HepG2 (cell line): ENCODE results near the gene CPEB3. TPM values are rescaled to one million over a fixed set of nuclear protein-coding genes. Genes with fewer than 3 reads are reported as not detected.

Source experiments
- ATAC-seq: fragments of 200-7000 bp; cut with Tn5 transposase; 3 replicates; pipeline ENCODE4 v1.9.1; 2020; ENCODE audit warnings: mild to moderate bottlenecking, moderate library complexity
- BruUV-seq: library from RNA; stranded (reverse); fragments of 400-500 nt; replicated peaks from 2 replicates; lab custom pipeline; 2021; lab: Mats Ljungman, UMichigan
- CTCF ChIA-PET: fragments of 300-600 bp; formaldehyde crosslinking; extraction: SDS; loops from one replicate; lab custom pipeline; 2021; ENCODE audit warnings: low total read pairs, inconsistent platforms, low intra/inter-chr PET ratio; lab: Yijun Ruan, JAX
- POLR2A ChIA-PET: fragments of 350-600 bp; sonication (Branson Sonifier 250); formaldehyde crosslinking; loops from one replicate; lab custom pipeline; 2020; ENCODE audit warnings: antibody characterized with exemption, inconsistent platforms; lab: Yijun Ruan, JAX
- DNase-seq: peaks from one replicate; pipeline ENCODE4 v3.0.0-alpha.2; 2015; ENCODE audit warnings: low spot score
- FAIRE-seq: peaks from 3 replicates; lab custom pipeline; 2011; peaks lifted over from hg19 to GRCh38; lab: Jason Lieb, UNC
- H2AFZ ChIP-seq: one replicate; pipeline ENCODE4 v1.6.1; 2011; ENCODE audit warnings: low read length, inconsistent platforms
- H3K27ac ChIP-seq: fragments of 300-600 bp; 3 replicates; pipeline ENCODE4 v1.8.0; 2011; ENCODE audit warnings: mixed run types, mild to moderate bottlenecking, mixed read lengths, low read length, inconsistent platforms; ENCODE audit not compliant: insufficient read depth; ENCODE audit errors: extremely low read length
- H3K27me3 ChIP-seq, 2 experiments: fragments of 200-600 bp in 1 of 2; 2 replicates in 1 of 2; 3 replicates in 1 of 2; pipeline versions ENCODE4 v1.6.0 to v1.8.0; 2011; ENCODE audit warnings: low read length in 2 of 2, mild to moderate bottlenecking in 2 of 2, moderate library complexity in 2 of 2, inconsistent platforms in 1 of 2; ENCODE audit not compliant: insufficient read depth in 2 of 2, control insufficient read depth in 1 of 2
- H3K36me3 ChIP-seq, 2 experiments: fragments of 200-600 bp in 1 of 2; replicated peaks in 1 of 2; 2 replicates in 1 of 2; 3 replicates in 1 of 2; pipeline versions ENCODE4 v1.5.1 to v1.8.0; 2011; ENCODE audit warnings: low read length in 2 of 2, inconsistent platforms in 1 of 2; ENCODE audit not compliant: insufficient read depth in 2 of 2, control insufficient read depth in 1 of 2
- H3K4me1 ChIP-seq: 2 replicates; pipeline ENCODE4 v1.5.1; 2012; ENCODE audit warnings: low read length, inconsistent platforms; ENCODE audit not compliant: insufficient read depth
- H3K4me2 ChIP-seq: 2 replicates; pipeline ENCODE4 v1.6.0; 2011; ENCODE audit warnings: low read depth, low read length, inconsistent platforms
- H3K4me3 ChIP-seq, 3 experiments: fragments of 200-600 bp in 1 of 3; sonication (generic), shearing (Covaris generic) in 1 of 3; replicated peaks in 1 of 3; 2 replicates each; pipeline ENCODE4 v1.5.1; 2011 to 2016; ENCODE audit warnings: low read length in 3 of 3, inconsistent platforms in 2 of 3, low read depth in 2 of 3, mild to moderate bottlenecking in 2 of 3, control low read depth in 1 of 3, mixed read lengths in 1 of 3; ENCODE audit not compliant: insufficient read depth in 1 of 3
- H3K79me2 ChIP-seq: one replicate; pipeline ENCODE4 v1.6.1; 2011; ENCODE audit warnings: low read length, inconsistent platforms; ENCODE audit not compliant: insufficient read depth
- H3K9ac ChIP-seq: 2 replicates; pipeline ENCODE4 v1.6.0; 2011; ENCODE audit warnings: mild to moderate bottlenecking, low read depth, low read length, inconsistent platforms; ENCODE audit not compliant: insufficient read depth
- H3K9me3 ChIP-seq: 2 replicates; pipeline ENCODE4 v1.5.1; 2012; ENCODE audit warnings: mild to moderate bottlenecking, low read length
- H4K20me1 ChIP-seq: 2 replicates; pipeline ENCODE4 v1.6.0; 2011; ENCODE audit warnings: inconsistent platforms, mild to moderate bottlenecking, low read length, moderate library complexity; ENCODE audit not compliant: insufficient read depth
- BATF2 ChIP-seq: sonication (generic); formaldehyde crosslinking; IDR thresholded peaks from 2 replicates; pipeline ENCODE4 v1.8.0; 2022; ENCODE audit warnings: mild to moderate bottlenecking, missing genetic modification reagents, moderate library complexity
- RNF219 ChIP-seq: sonication (generic); formaldehyde crosslinking; IDR thresholded peaks from 2 replicates; pipeline ENCODE4 v1.5.0; 2020; ENCODE audit warnings: mild to moderate bottlenecking, missing genetic modification reagents
- ZBTB25 ChIP-seq: IDR thresholded peaks from 2 replicates; pipeline ENCODE4 v1.6.1; 2018; ENCODE audit warnings: missing genetic modification reagents
- WGBS: methylation state at CpG from one replicate; pipeline ENCODE4 v1.1.6; 2017; ENCODE audit warnings: low lambda C conversion rate; 5-methylcytosine and 5-hydroxymethylcytosine counted together
- in situ Hi-C: cut with HindIII; loops from 2 replicates; pipeline ENCODE4 v1.10.0; 2017; ENCODE audit warnings: low pct_unique_long_range_greater_than_20kb; ENCODE audit not compliant: extremely low pct_ligation_motif_present
- intact Hi-C: fragments of 100-400 bp; cut with micrococcal nuclease; formaldehyde crosslinking; loops from one replicate; pipeline ENCODE4 v1.10.0; 2022; ENCODE audit not compliant: unreplicated experiment
- polyA plus RNA-seq, 8 experiments: library from polyadenylated mRNA; depleted of rRNA in 3 of 8; stranded (reverse) in 7 of 8; unstranded in 1 of 8; fragments of >200 nt; fragmentation: Illumina TruSeq in 4 of 8; extraction: Trizol in 4 of 8; gene quantifications; 2 replicates each; pipeline versions ENCODE4 v1.2.1 to v1.2.3, GENCODE V29; 2011 to 2016; ENCODE audit warnings: low read depth in 4 of 8, missing spikeins in 1 of 8, mixed read lengths in 1 of 8; ENCODE audit not compliant: insufficient read depth in 1 of 8
- total RNA-seq, 5 experiments: library from RNA; depleted of rRNA; stranded (reverse); fragments of >200 nt; fragmentation: Illumina TruSeq; extraction: Trizol; gene quantifications; 2 replicates each; pipeline ENCODE4 v1.2.3, GENCODE V29; 2016; ENCODE audit warnings: low read depth in 1 of 5

The CPEB3 gene
- total and polyA plus RNA-seq, 2 of the 13 experiments (the other 11 are each of a cell fraction or from before 2014, with no cell fraction given) = 0.66 to 0.70 TPM

DNA sequence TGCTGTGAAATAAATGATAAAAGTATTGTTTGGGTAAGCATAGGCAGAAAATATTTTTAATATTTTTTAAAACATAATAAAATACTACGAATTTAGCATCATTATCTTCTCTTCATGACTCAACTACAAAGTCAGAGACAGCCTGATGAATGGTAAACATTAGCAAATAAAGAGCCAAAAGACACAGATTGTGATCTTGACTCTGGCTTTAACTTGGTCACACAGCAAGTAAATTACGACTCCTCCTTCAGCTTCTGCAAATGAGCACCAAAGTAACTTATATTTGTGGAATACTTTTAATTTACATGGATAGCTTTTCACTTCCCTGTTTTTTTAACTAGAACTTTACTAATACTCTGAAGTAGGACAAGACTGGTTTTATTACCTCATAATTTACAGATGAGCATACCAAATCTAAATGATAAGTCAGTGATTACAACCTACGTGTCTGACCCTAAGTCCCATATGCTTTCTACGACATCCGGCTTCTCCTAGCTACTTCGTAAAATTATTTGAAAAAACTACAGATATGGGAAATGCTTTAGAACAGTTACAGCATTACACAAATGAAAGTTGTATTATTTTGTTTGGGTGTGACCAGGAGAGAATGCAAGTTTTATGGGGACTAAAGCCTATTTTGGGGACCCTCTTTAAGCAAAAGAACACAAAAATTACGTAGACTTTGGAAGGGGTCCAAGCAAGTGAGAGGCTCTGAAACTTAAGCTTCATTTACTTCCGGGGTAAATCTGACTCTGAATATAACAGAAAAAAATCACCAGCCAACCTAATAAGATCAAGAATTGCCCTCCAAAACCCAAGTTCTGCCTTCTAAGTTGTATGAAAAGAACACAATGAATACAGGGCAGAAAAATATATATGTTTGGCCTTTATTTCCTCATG, 133.8 kb downstream of the CPEB3 start:
- Histone ChIP-seq H3K79me2 (no peaks in the 10 kb centered on the region), H3K4me2 (no peak overlapping the region), H3K4me3 (no peak overlapping the region), H4K20me1 (no peaks in the 10 kb centered on the region), H3K4me1 (no peaks in the 10 kb centered on the region), H3K27me3 (no peaks in the 10 kb centered on the region), H3K27ac (no peak overlapping the region), H3K9me3 (no peaks in the 10 kb centered on the region), H3K9ac (no peak overlapping the region), H2AFZ (no peak overlapping the region), H3K36me3 (no peaks in the 10 kb centered on the region)
- DNase-seq = no peak
- CTCF ChIA-PET = no interaction called here
- POLR2A ChIA-PET = no interaction called here
- in situ Hi-C loops = no loop called here
- ATAC-seq = no peak
- 94% methylated on average over 8 of the region's 8 CpGs for WGBS
- TF ChIP-seq ZBTB25 (CRISPR knock-in tag) (no peak), BATF2 (CRISPR knock-in tag) (no peak), RNF219 (no peak)
- FAIRE-seq = no peak
- no TSS peak for BruUV-seq
- intact Hi-C loops = no loop called here
